ENCODE results near the gene KIF6.

The KIF6 gene, protein sequence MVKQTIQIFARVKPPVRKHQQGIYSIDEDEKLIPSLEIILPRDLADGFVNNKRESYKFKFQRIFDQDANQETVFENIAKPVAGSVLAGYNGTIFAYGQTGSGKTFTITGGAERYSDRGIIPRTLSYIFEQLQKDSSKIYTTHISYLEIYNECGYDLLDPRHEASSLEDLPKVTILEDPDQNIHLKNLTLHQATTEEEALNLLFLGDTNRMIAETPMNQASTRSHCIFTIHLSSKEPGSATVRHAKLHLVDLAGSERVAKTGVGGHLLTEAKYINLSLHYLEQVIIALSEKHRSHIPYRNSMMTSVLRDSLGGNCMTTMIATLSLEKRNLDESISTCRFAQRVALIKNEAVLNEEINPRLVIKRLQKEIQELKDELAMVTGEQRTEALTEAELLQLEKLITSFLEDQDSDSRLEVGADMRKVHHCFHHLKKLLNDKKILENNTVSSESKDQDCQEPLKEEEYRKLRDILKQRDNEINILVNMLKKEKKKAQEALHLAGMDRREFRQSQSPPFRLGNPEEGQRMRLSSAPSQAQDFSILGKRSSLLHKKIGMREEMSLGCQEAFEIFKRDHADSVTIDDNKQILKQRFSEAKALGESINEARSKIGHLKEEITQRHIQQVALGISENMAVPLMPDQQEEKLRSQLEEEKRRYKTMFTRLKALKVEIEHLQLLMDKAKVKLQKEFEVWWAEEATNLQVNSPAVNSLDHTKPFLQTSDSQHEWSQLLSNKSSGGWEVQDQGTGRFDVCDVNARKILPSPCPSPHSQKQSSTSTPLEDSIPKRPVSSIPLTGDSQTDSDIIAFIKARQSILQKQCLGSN

DNA sequence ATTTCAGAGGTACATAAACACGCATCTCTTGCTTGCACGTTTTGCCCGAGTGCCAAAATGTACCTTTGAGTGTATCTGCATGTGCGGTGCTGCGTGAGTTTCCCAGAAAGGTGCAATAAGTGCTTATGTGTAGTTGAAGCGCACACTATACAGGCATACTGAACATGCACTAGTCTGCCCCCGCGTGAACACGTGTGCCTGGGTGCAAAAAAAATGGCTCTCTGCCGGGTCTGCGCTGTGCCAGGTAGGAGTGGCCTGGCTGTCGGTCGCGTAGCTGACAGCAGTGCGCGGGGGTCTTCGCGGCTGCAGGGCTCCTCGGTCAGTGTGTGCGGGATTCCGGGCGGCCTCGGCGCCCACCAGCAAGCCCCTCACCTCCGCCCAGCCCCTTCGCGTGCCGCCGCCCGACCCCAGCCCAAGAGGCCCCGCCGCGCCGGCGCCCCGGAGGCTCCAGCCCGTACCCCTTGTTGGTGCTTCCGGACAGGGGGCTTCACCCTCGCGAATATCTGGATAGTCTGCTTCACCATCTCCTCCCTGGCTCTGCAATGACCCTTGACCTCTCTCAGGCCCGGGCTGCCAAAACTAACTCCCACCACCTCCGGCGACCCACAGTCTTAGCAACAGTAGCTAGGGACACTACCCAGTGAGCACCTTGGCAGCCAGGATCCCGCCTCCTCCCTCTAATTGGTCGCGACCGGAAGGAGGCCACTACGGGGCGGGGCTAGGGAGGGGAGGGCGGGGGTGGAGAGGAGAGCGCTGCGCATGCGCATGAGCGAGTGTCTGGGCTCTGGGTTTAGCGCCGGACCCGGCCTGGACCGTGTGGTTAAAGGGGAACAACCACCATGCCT lies at the start of gene KIF6:
KIF6 (minus strand) TSS at position 622 of the 845 bp plus-strand sequence; CDS start at position 524, 98 bp downstream.
- peak; percentile 91 for FAIRE-seq
- DNase-seq (ENCODE audit: extremely low spot score, insufficient read length, low read depth) = peak; percentile 91

DNA sequence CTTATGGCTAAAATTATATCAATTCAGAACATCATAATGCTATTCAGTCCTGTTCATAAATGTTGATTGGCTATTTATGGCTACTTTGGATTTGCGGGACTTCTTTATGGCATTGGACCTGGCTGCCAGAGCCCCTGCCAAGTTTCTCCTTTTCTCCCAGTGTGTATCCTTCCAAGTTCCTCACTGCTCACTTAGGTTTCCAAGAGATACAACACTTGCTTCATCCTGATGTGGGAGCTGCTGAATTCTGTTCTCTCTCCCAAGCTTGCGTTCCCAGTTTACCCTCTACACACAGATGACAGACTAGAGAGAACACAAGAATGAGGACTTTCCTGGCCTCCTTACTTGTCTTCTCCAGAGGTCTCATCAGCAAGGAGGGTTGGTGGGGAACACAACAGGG lies 48.6 kb upstream of the KIF6 start:
- no peak for DNase-seq (ENCODE audit: extremely low spot score, insufficient read length, low read depth)
- no peak for FAIRE-seq

DNA sequence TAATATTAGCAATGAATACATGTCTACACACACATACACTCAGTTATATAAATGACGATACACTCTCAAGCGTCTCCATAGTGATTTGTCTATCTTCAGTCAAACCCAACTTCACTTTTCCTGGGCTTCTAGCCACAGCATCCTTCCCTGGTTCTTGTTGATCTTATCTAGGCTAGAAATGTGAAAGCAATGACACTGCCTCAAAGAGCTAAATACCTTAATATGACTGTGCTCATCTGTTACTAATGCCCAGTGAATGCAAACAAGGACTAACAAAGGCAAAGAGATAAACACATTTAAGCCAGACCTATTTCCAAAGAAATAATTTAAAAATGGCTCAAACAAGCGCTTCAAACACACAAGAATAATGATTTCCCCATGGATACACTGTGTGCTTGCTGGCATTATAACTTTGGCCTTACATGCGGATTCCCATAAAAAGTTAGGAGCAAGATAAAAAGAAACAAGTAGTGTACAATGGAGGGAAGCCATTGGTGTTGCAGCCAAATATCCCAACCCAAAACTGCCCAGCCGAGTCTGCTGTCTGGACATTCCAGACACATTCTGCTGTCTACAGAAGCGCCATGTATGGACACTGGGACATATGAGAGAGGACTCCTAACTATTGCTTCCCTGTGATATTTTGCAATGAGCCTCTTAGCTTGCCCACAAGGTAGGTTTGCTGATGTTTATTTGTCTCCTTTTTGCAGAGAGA lies 47.5 kb upstream of the KIF6 start:
- FAIRE-seq (no peak), DNase-seq (ENCODE audit: extremely low spot score, insufficient read length, low read depth) (no peak)

DNA sequence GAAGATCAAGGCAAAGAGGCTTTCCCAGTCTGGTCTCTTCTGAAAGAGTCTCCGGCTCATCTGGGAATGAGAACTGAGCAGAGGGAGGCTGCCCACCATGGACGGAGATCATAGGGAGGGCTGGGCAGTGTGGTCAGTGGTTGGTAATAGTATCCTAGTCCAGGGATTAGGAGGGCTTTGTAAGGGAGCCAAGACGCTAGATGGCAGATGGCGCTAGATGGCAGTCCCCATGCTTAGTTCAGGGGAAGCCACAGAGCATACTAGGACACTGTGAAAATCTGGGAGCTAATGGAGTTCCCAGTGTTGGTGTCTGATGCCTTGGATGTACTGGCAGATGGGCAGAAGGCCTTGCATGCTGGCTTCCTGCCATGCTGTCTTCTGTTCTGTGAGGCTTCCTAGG lies 45.2 kb upstream of the KIF6 start:
- FAIRE-seq (no peak), DNase-seq (ENCODE audit: extremely low spot score, insufficient read length, low read depth) (no peak)

DNA sequence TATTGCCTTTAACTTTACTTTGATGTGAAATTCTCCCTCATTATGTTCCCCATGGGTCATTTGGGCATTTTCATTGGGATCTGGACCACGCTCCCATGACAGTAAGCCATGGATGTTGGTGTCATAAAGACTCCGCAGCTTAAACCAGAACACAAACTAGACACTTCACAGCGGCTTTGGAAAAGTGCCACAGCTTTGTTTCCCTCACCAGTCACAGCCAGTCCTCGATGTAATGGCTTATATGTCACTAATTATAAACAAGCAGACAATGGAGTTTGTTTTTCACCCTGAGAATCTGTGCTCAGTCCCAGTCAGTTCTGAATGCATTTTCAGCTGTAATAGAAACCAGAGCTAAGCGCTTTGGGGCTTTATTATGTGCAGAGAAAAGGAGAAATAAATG lies 43.8 kb upstream of the KIF6 start:
- FAIRE-seq (no peak), DNase-seq (ENCODE audit: extremely low spot score, insufficient read length, low read depth) (no peak)

DNA sequence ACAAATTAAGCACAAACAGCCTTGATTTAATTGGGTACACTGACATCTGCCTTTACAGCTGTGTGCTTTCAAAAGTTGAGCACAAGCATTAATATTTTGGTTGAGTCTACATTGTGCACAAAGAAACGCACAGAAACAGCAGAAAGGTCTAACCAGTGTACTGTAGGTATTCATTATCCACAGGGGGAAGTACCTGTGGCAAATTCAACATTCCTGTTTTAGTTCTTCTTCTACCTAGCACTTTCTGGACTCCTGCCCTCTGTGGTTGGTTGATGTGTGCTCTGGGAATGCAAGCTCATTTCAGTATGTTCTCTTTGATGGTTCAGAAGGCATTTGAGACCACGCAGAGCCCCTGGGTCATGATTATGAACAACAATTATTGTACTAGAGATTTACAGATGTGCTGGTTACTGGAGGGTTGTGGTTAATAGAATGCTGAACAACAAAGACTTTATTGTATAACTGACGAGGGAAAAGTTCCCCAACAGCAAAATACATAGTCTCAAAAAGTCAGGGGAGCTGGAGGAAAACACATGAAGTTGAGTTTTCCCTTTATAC lies 40.4 kb upstream of the KIF6 start:
- DNase-seq (ENCODE audit: extremely low spot score, insufficient read length, low read depth) (no peak), FAIRE-seq (no peak)

DNA sequence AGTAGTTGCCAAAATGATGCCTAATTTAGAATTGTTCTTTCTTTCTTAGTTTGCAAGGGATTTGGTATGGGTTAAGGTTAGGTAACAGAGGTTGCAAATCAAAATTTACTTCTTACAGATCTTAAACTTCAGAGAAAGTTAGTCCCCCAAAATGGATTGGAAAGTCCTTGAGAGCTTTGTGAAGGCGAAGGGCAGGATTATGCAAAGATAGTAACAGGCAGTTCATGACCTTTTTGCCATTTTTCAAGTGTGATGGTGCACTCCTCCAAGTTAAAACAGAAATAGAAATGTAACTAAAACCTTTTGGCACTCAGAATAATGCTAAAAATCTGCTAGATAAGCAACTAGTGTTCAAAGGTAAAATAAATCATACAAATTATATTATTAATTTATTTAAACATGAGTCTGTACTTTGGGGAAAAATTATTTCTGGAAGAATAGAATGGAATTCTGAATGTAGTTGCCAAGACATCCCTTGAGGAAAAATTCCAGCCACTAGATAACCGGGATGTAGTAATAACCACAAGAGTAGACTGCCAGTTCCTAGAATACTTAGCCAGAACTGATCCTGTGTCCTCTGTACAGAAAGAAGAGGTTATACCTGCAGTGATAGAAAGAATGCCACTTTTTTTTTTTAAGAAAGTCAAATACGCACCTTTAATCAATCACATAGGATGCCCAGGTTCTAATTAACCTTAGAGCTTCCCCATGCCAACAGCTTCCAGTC lies 35.2 kb upstream of the KIF6 start:
- no peak for FAIRE-seq

DNA sequence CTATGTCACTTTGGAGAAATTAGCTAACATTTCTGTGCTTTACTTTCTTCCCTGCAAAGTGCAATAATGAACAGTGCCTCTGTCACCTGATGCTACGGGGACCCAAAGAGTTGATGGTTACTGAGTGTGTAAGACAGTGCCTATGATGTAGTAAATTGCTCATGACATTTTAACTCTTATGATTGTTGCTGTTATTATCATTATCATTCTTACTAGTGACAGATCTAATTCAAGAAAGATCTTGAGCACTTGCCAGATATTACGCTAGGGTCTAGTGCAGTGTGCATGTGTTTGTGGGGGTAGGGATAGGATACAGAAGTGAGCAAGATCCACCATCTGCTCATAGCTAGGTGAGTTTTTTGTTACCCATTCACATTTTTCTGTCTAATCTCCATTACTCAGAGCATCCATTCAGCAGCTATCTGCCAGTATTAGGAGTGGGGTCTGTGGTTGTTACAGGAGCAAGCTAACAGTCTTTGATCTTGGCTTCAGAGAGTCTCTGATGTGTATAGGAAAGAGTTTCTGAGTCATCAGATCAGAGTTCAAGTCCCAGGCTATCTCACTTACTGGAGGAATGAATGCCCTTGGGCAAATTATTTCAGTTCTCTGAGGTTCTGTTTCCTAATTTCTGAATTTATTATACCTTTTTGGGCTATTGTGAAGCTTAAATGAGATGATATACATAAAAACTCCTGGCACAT lies 33.8 kb upstream of the KIF6 start:
- FAIRE-seq = no peak

More for the DNA sequence above, 35.2 kb upstream of the KIF6 start:
- no peak for DNase-seq (ENCODE audit: extremely low spot score, insufficient read length, low read depth)

DNA sequence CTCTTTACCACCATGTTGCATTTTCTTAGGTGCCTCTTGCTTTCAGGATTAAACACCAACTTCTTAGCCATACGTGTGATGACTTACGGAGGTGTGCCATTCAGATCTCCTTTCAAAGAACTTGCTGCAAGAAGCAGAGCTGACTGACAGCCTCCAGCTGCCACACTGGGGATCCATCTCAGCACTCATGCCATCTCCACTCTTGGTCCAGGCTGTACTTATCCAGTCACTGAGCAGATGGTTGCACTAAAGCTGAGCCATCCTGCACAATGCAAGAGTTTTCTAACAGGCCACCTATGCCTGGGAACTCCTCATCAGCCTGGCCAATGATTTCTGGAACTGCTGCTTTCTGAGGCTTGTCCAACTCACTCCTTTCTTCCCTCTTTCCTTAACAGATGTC lies 31.4 kb upstream of the KIF6 start:
- DNase-seq (ENCODE audit: extremely low spot score, insufficient read length, low read depth) (no peak), FAIRE-seq (no peak)

More for the DNA sequence above, 33.8 kb upstream of the KIF6 start:
- DNase-seq (ENCODE audit: extremely low spot score, insufficient read length, low read depth) = no peak

DNA sequence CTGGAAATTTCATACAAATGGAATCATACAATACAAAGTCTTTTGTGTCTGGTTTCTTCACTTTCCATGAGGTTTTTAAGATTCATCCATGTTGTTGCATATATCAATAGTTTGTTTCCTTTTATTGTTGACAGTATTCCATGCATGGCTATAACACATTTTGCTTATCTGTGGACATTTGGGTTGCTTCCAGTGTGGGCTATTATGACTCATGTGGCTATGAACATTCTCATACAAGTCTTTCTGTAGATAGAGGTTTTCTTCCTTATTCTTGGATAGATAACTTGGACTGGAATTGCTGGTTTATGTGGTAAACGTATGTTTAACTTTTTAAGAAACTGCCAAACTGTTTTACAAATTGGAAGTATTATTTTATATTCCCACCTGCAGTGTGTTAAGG lies 30.0 kb upstream of the KIF6 start:
- no peak for DNase-seq (ENCODE audit: extremely low spot score, insufficient read length, low read depth)
- FAIRE-seq = no peak

DNA sequence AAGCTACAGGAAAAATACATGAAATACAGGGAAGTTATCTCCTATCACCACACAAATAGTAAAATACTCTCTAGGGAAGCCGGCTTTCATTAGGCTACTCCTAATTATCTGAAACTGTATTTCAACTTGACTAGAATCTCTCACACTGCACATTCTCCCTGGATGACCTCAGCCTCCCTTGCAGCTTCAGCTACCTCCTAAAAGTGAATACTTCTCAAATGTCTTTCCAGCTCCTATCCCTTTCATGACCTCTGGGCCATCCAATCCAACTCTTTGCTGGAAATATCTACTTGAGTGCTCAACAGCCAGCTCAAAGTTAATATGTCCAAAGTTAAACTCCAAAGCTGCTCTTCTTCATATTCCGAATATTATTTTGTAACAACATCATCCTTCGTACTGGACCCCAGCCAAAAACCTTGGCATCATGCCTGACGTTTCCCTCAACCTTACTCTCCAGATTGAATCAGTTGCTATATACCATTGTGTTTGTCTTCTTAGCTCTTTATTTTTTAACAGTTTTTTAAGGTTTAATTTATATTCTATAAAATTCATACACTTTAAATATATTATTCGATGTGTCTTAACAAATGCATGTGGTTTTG lies 29.4 kb upstream of the KIF6 start:
- DNase-seq (ENCODE audit: extremely low spot score, insufficient read length, low read depth) (no peak), FAIRE-seq (no peak)

DNA sequence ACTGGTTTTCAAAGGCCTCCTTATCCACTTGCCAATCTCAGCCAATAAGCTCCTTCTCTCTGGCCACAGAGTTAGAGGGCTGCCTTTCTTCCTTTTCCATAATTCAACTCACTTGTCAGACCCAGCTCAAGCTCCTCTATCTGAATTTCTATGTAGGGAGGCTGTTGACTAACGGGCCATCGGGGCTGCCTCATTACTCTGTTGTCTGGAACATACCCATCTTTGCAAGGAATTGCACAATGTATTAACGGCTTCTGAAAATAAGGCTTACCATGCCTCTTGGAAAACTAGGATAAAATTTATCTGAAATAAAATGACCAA lies 28.5 kb upstream of the KIF6 start:
- DNase-seq (ENCODE audit: extremely low spot score, insufficient read length, low read depth) = no peak
- no peak for FAIRE-seq

DNA sequence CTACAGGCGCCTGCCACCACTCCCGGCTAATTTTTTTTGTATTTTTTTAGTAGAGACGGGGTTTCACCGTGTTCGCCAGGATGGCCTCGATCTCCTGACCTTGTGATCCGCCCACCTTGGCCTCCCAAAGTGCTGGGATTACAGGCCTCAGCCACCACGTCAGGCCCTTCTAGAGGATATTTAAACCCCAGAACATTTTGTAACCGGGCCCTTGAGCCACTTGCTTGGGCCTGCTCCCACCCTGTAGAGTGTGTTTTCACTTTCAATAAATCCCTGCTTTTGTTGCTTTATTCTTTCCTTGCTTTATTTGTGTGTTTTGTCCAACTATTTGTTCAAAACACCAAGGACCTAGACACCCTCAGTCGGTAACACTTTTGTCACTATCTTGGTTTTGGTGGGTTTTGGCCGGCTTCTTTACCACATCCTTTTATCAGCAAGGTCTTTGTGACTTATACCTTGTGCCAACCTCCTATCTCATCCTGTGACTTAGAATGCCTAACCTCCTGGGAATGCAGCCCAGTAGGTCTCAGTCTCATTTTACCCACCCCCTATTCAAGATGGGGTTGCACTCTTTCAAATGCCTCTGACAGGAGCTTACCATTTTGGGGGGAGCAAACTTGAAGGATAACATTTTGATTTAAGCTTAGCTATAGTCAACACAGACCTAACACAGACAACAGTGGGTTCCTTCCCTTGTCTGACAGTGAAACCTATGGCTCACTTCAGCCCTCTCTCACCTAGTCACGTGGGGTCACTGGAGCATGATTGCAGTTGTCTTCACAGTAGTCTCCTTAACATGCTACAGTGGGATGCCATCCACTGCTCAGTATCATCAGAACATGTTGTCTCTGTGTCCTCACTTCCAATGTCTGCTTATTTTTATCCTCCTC lies 27.9 kb upstream of the KIF6 start:
- FAIRE-seq (peak; percentile 77), DNase-seq (ENCODE audit: extremely low spot score, insufficient read length, low read depth) (peak; percentile 7)

DNA sequence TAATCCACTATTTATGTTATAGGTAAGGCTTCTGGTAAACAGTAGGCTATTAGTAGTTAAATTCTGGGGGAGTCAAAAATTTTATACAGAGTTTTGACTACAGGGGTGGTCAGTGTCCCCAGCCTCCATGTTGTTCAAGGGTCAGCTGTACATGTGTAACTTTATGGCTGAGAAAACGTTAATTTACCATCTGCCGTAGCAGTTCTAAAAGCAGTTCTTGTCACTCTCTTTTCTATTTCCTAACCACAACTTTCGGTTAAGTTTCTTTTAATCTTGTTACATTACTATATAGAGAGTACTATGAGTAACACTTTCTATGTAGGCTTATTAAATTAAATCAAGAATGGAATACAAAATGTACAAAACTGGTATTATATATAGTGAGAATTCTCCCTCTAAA lies 21.6 kb upstream of the KIF6 start:
- FAIRE-seq (no peak), DNase-seq (ENCODE audit: extremely low spot score, insufficient read length, low read depth) (no peak)

DNA sequence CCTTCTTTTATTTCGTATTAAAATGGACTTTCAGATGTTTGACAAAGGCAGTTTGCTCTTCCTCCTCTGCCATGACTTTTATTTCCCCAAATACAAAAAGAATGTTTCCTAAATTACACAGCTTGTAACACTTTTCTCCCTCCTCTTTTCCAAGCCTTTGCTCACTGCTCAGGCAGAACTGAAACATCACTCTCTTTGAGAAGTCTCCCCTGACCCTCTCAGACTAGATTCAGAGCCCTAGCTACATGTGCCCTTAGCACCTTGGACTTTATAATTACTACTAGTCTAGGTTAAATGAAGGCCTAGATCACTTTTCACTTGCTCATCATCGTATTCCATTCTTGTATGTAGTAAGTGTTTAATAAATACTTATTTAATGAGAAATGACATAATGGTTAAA lies 8.5 kb upstream of the KIF6 start:
- no peak for DNase-seq (ENCODE audit: extremely low spot score, insufficient read length, low read depth)
- FAIRE-seq = no peak

DNA sequence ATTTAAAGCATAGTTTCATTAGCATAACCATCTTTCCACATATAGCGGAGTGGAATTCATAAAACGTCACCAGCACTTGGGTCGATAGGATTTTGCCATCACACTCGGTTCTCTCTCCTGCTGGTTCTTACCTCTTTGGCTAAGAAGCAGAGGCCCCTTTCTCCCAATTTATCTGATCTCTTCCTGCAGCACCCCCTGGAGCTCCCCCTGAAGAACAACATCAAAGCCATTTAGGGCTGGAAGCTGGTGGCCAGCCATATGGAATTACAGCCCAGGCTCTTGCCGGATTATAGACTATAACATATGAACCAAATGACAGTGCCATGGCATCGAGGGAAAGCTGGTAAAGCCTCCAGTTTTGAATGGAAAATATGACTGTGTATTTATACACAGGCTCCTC lies 6.4 kb upstream of the KIF6 start:
- no peak for FAIRE-seq

DNA sequence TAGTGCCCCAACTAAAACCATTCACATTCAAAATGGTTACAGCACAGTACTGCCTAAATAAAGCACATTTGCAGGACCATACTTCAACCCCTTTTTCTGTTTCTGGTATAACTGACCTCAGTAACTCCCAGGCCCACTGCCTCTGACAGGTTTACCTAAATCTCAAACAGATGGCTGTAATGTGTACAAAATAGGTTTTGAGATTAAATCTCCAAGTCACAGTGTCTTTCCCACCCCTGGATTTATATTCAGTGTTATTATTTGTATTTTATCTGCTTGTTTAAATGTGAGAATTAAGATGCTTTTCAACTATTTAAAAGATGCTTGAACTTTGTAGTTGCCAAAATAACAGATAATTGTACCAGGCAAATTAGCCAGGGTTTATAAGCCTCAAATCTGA lies 4.7 kb upstream of the KIF6 start:
- FAIRE-seq = no peak
- DNase-seq (ENCODE audit: extremely low spot score, insufficient read length, low read depth) = no peak

More for the DNA sequence above, 6.4 kb upstream of the KIF6 start:
- no peak for DNase-seq (ENCODE audit: extremely low spot score, insufficient read length, low read depth)
